GM21367 (cell line): ENCODE results near the gene FAM210B.
"Not testable (repeated sequence)": the region's sequence is repeated elsewhere in the genome, so short reads cannot be mapped to it uniquely, and the experiment has no call there.

ENCODE experiments used
- ATAC-seq: cut with Tn5 transposase; IDR thresholded peaks from one replicate; pipeline ENCODE4 v1.9.1; 2021; ENCODE audit not compliant: unreplicated experiment

Gene FAM210B

GRCh38 chr20:56360133-56360907, 1.5 kb downstream of the FAM210B start:
- ATAC-seq: no peak

- no peak for ATAC-seq
These were observed 2.1 kb downstream of the FAM210B start for GRCh38 chr20:56360908-56361205.

GRCh38 chr20:56361900-56362299, 3.1 kb downstream of the FAM210B start:
- no peak for ATAC-seq

DNA sequence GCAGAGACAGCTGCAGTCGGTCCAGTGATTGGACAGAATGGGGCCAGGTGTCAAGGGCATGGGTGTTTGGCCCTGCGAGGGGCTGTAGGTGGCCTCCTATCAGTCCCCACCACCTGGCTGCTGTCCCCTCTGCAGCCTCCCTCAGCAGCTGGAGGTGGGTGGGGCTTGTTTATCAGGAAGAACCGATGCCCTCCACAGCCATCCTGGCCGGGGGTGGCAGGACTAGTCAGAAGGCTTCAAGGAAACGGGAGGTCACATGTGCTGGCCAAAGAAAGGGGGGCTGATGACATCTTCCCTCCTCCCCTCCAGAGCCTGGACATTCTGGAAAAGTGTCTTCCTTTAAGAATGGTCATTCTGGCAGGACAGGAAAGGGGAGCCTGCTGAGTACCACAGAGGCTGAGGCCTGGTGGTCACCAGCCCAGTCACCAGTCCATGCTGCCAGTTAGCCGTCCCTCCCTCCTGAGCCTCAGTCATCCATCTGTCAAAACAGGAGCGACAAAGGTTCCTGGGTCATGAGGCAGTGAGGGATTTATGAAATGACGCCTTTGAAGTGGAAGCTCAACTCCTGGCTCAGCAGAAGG, 4.1 kb downstream of the FAM210B start:
- no peak for ATAC-seq

DNA sequence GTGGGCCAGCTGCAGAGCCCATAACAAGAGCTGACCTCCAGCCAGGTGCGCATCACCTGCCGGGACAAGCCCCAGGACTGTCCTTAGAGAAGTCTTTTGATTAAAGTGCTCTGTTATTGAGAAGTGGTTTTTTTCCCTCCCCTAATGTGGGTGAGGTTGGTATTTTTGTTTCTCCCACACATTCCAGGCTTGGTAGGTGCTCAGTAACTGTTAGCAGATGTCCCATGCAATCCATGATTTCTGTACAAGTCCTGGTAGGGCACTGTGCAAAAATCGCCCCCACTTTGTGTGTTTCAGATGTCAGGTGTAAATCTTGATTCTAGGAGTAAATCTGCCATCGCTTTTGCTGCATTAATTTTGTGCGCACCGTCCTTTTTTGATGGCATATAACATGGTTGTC, 4.7 kb downstream of the FAM210B start:
- no peak for ATAC-seq

DNA sequence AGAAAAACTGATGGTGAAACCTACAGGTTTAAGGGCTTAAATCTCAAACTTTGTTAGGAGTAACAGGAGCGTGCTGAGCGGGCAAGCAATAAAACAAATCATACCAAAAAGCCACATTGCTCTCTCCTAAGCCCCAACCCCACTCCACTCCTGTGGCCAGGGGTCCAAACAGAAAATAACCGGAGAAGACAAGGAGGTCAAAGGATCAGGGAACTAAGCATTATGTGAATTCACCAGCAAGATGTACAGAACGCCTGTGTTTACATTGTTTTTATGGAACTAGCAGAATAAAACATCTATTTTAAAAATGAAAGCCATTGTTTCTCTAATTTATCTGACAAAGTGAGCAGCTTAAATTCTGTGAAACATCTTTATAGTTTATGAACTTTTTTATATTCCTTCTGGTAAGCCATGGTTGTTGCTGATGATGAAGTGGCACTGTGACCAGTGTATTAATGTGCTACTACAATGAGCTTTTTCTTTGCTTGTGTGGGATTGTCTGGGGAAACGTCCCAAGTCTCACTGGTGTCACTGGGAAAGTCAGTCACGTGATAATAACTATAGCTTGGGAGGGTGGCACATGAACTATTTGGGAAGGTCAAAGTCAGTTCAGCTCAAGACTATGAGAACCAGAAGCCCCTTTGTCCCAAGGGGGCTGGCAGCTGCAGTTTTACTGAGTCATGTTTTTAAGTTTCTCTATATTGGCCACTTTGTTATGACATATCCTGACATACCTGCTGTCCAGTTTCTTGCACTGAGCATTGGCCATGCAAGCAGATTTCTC, 9.8 kb downstream of the FAM210B start:
- ATAC-seq: no peak

DNA sequence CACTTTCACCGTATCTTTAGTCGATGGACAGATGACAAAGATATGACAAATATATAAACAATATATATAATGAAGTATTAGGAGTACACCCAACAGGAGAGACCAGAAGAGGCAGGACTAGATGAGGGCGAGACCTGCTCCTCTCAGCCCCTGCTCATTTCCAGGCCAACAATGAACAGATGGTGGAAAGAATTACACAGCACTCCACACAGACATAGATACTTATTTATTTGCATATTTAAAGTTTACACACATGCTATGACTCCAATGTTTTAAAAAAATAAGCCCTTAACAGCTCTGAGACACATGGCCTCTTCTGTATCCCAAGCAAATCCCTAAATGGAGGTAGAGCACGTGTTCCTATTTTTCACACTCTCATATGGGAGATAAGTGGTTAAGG, 10.4 kb downstream of the FAM210B start:
- no peak for ATAC-seq

DNA sequence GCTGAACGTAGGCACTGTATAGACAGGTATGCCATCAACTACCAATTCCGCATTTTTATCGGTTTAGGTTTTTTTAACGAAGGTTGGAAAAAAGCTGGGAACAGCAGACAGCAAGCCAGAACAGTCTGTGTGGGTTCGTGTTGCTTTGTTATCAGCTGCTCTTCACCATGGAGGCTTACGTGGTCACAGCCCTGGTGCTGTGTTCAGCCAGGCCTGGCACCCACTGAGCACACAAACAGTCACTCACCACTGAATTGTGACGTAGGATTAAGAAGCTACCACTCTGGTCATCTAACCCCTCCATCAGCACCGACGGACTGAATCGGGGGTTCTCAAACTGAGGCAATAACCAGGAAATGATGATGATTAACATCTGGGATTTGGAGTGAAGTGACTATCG, 13.2 kb downstream of the FAM210B start:
- ATAC-seq: no peak

DNA sequence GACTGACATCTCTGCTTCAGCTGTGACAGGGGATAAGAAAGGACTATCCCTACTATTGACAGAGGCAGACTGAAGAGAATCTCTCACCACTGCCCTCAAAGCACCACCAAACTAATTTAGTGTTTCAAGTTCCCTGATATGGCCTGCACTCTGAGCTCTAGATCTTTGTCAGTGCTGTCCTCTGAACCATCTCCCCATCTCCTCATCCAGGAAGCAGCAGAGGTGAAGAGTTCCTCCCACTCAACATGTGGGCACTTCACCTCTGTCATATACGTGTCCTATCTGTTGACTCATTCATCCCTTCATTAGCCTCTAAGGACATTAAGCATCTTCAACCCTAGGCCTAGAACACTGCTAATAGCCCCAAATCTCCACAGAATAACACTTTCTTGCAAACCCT, 14.1 kb downstream of the FAM210B start:
- ATAC-seq: no peak

DNA sequence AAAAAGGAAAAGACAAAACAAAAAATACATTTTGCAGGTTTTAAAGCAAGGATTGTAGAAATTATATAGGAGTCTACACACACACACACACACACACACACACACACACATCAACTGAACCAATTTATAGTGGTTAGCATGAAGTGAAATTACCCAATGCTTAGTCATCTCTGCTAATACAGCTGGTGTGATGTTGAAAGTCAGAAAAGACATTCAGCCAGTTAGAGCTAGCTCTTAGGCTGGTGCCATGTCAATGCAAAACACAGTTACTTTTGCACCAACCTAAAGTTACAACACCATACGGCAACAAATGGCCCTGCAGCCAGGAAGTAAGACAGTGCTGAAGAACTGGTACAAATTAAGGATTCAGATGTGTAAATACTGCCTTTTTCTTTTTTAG, 15.2 kb downstream of the FAM210B start:
- no peak for ATAC-seq

DNA sequence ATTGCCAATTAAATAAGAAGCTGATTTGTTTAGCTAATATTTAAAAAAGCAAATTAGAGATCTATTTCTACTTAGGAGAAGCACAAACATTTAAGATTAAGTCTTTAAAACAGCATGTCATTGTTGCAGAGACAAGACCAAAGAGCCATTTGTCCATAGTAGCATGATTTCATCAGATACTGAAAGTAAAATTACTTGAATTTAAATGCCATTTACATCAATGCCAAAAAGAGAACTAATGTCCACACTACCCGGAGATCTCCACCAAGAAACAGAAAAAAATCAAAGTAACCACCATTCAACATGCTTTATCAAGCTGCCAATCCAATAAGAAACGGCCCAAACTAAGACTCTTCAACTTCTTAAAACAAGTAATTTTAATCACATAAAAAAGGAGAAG, 17.6 kb downstream of the FAM210B start:
- ATAC-seq: no peak

DNA sequence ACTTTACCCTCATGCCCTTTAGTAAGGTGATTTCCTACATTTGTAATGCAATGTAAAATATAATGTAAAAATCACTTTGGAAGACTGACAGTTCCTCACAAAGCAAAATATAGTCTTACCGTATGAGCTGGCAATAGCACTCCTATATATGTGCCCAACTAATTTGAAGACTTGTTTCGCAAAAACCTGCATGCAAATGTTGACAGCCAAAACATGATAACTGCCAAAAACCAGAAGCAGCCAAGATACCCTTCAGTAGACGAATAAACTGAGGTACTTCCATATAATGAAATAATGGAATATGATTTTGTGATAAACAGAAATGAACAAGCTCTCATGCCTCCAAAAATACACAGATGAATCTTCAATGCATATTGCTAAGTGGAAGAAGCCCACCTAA, 19.6 kb downstream of the FAM210B start:
- ATAC-seq: no peak

- ATAC-seq: no peak
These were observed 21.6 kb downstream of the FAM210B start for GRCh38 chr20:56380375-56380774.

- ATAC-seq: no peak
These were observed 22.7 kb downstream of the FAM210B start for GRCh38 chr20:56381501-56381900.

DNA sequence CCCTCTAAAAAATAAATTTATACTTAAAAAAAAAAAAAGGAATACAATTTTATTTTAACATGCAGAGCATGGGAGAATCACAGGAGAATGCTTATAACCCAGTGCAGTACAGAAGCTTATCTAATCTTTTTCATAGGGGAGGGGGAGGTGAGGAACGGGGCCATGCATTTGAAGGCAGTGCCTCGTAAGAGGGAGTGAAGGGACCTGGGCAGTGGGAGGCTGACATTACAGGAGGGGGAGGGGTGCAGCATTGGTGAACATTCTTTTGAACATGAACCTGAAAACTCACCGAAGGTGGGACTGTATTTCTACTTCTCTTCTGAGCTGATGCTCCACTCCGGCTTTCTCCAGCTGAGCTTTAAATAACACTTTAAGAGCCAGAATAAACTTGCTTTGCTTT, 23.9 kb downstream of the FAM210B start:
- ATAC-seq: no peak

- no peak for ATAC-seq
These were observed 24.6 kb downstream of the FAM210B start for GRCh38 chr20:56383334-56383733.

DNA sequence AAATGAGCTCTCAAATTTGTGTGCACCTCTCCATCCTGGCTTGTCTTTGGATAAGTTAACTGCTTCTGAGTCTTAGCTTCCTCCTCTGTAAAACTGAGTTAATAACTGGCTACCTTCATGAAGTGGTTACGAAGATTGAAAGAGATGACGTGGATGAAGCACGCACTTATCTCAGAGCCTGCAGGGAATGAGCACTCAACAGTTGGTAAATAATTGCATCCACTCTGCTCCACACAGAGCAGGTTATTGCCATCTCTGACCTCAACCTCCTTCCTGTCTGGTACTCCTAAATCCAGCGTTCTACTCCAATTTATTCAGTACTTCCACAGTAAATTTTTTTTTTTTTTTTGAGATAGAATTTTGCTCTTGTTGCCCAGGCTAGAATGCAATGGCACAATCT, 26.4 kb downstream of the FAM210B start:
- no peak for ATAC-seq

GRCh38 chr20:56386219-56386618, 27.4 kb downstream of the FAM210B start:
- no peak for ATAC-seq

DNA sequence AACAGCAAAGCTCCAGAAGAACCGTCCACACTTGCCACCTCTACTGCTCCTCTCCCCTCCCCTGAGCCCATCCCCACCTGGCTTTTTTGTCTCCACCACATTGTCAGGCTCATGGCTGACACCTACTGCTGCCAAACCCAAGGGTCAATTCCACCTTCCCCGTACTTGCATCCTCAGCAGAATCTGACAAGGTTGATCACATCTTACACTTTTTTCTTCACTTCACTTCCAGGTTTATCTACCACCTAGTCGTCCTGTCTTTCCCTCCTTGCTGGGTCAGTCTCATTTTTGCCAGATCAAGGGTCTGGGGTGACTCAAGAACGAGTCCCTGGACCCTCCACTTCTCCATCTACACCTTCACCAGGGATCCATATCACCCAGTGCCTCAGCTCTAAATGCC, 30.1 kb downstream of the FAM210B start:
- no peak for ATAC-seq

DNA sequence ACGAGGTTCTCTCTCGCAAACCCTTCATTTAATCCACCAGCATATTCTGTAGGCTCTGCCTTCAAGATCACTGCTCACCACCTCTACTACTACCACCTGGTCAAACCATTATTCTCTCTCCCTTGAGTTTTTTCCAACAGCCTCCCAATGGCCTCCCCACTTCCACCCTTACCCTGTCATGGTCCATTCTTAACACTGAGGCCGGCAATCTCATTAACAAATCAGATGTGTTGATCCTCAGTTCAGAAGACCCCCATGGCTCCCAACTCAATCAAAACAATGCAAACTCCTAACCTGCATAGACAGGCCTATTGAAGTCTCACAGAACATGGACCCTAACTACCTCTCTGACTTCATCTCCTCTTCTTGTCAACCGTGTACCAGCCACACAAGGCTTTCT, 31.0 kb downstream of the FAM210B start:
- ATAC-seq: no peak

DNA sequence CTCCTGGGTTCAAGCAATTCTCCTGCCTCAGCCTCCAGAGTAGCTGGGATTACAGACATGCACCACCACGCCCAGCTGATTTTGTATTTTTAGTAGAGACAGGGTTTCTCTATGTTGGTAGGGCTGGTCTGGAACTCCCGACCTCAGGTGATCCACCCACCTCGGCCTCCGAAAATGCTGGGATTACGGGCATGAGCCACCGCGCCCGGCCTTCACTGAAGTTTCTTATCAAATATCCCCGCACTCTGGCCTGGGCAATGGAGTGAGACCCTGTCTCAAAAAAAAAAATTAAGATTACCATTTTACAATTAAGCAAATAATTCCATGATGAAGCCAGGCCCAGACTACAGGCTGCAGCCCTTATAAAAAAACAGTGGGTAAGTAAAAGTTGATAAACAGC, 31.6 kb downstream of the FAM210B start:
- ATAC-seq: not testable (repeated sequence)

DNA sequence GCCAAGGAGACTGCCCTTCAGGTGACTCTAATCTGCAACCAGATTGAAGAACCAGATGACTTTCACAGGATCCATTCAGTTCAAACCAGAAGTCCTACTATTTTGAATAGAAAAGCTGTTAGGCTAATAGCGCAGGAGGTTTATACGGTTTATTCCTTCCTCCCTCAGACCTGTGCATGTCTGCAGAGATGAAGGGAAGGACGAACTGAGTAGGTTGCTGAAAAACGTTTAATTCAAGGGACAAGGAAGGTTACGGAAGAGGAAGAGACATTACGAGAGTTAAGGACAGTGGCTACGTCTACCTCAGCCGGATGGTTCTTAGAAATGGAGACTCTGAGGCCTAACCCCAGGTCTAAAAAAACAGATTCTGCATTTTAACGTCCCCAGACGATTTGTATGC, 32.3 kb downstream of the FAM210B start:
- ATAC-seq: no peak
